Activated T-helper 9 cell treated with anti-CD3 and anti-CD28 coated beads, Interleukin-2, amount 50 U/mL, for 16 hours (primary cell): ENCODE measurements around the gene RNF40.

Source experiments
- DNase-seq: peaks from one replicate; pipeline ENCODE4 v3.0.0-alpha.2; 2020; ENCODE audit warnings: low read depth

The RNF40 gene

GRCh38 chr16:30761928-30762902 lies at the start of gene RNF40, which contains the start of gene CFAP119:
RNF40 (plus strand) TSS chr16:30762322; CDS start chr16:30762546, 224 bp downstream.
CFAP119 (minus strand) TSS chr16:30762062; CDS start chr16:30761748, 314 bp downstream.
- DNase-seq = peak; percentile 88

GRCh38 chr16:30715750-30716445 lies 46.2 kb upstream of the RNF40 start:
- DNase-seq = no peak

GRCh38 chr16:30720086-30720485 lies 42.0 kb upstream of the RNF40 start:
- no peak for DNase-seq

GRCh38 chr16:30720694-30721093 lies 41.4 kb upstream of the RNF40 start:
- DNase-seq = no peak

GRCh38 chr16:30721167-30721566 lies 41.0 kb upstream of the RNF40 start:
- no peak for DNase-seq

- no peak for DNase-seq
These were observed 40.5 kb upstream of the RNF40 start for GRCh38 chr16:30721606-30722005.

- no peak for DNase-seq
These were observed 39.7 kb upstream of the RNF40 start for GRCh38 chr16:30722443-30722842.

GRCh38 chr16:30722916-30723315 lies 39.2 kb upstream of the RNF40 start:
- no peak for DNase-seq

GRCh38 chr16:30723725-30724355 lies 38.3 kb upstream of the RNF40 start:
- no peak for DNase-seq

GRCh38 chr16:30724641-30725417 lies 37.3 kb upstream of the RNF40 start:
- DNase-seq = no peak

GRCh38 chr16:30725418-30725792 lies 36.7 kb upstream of the RNF40 start:
- DNase-seq = no peak

- DNase-seq = no peak
These were observed 33.8 kb upstream of the RNF40 start for GRCh38 chr16:30728321-30728720.

- DNase-seq = no peak
These were observed 33.0 kb upstream of the RNF40 start for GRCh38 chr16:30728899-30729672.

GRCh38 chr16:30731411-30731810 lies 30.7 kb upstream of the RNF40 start:
- no peak for DNase-seq

GRCh38 chr16:30736995-30737793 lies 24.9 kb upstream of the RNF40 start:
- no peak for DNase-seq

GRCh38 chr16:30737794-30738648 lies 24.1 kb upstream of the RNF40 start:
- no peak for DNase-seq

GRCh38 chr16:30738984-30739951 lies 22.9 kb upstream of the RNF40 start:
- no peak for DNase-seq
